GM10266 (cell line): ENCODE results near the gene SHROOM4.

ENCODE experiments used
- DNase-seq: peaks from one replicate; pipeline ENCODE4 v3.0.0; 2012; ENCODE audit errors: extremely low spot score
- TF ChIP-seq, protein P1 (sequence below): IDR thresholded peaks from 2 replicates; pipeline ENCODE4 v1.5.1; 2012; ENCODE audit warnings: mild to moderate bottlenecking, low read depth; ENCODE audit not compliant: control insufficient read depth, insufficient read depth; ENCODE audit errors: missing control alignments

The SHROOM4 gene

DNA sequence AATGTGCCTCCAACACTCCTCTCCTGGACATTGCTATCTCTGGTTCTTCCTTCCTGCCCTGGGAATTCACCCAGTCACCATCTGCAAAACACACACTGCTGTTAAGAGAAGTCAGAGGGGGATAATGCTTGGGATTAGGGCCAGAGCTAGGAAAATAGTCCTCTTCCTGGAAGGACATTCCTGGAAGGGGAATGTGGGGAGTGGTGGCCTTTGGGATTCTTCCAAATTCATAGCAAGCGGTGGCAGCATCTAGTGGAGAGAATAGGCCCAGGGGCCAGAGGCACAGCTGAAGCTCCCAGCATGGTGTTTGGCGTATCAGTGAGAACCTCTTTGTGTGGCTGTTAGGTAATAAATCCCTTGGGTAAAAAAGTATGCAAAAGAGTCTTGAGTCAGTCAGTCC lies 34.3 kb downstream of the SHROOM4 start:
- TF ChIP-seq, protein P1, sequence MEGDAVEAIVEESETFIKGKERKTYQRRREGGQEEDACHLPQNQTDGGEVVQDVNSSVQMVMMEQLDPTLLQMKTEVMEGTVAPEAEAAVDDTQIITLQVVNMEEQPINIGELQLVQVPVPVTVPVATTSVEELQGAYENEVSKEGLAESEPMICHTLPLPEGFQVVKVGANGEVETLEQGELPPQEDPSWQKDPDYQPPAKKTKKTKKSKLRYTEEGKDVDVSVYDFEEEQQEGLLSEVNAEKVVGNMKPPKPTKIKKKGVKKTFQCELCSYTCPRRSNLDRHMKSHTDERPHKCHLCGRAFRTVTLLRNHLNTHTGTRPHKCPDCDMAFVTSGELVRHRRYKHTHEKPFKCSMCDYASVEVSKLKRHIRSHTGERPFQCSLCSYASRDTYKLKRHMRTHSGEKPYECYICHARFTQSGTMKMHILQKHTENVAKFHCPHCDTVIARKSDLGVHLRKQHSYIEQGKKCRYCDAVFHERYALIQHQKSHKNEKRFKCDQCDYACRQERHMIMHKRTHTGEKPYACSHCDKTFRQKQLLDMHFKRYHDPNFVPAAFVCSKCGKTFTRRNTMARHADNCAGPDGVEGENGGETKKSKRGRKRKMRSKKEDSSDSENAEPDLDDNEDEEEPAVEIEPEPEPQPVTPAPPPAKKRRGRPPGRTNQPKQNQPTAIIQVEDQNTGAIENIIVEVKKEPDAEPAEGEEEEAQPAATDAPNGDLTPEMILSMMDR = no peak
- no peak for DNase-seq

DNA sequence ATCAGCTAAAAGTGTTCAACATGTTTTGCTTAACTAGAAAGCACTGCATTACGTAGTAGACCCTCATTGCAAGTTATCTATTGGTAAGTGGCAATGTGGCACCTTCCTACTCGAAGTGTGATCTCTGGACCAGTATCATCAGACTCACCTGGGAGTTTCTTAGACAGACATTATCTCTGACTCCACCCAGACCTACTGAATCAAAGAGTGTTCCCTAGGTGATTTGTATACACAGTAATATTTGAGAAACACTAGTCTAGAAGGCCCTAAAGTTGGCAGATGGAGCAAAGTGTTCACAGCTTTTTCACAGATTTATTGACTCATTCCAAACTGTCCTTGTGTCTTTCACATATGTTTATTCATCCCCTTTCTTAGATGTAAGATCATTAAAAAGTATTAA lies 35.7 kb downstream of the SHROOM4 start:
- TF ChIP-seq, protein P1 = no peak
- DNase-seq = no peak

DNA sequence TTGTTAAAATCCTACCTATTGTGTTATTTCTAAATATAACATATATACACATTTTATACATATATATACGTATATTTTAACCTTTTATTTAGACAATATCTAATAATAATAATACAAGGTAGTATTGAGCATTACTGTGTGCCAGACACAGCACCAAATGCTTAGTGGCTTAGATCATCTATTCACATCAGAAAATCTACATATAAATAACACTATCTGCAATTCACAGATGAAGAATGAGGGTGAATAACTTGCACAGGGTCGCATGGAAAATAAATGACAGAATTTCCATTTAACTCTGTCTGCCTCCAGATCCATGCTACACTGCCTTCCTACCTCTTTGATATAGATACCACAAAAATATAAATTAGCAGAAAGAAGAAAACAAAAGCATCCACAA lies 37.7 kb downstream of the SHROOM4 start:
- TF ChIP-seq, protein P1 = no peak

DNA sequence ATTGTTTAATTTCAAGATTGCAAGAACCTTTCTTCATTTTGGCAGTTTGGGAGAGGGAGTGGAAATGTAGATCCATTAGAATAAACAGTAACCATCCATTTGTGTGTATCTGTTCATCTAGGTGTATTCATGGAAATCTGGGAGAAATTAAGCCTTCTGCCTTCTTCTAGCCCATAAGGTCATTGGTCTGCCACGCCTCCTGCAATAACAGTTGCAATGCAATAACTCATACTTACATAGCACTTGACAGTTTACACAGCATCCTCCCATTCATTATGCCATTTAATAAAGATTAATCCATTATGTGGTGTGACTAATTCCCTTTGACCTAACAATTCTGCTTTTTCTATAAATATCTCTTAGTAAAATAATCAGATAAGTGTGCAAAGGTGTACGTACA lies 42.6 kb downstream of the SHROOM4 start:
- TF ChIP-seq, protein P1 = no peak
- DNase-seq = no peak

More for the DNA sequence above, 37.7 kb downstream of the SHROOM4 start:
- DNase-seq = no peak

DNA sequence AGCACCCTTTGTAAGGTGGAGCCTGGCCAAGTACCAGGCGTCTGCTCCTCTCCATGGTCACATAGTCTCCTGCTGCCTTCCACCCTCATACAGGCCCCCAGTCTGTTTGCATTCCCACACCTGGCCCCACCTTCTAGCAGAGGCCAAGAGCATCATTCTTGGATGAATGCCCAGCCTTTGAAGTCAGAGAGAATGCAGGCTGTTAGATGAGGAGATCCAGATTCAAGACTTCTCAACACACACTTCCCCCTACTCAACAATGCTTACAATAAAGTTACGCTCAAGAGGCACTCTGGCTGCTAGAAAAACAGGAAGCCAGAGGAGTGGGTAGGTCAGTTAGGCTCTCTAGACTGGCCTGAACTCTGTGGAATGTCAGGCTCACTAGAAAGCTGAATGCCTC lies 43.3 kb downstream of the SHROOM4 start:
- DNase-seq = no peak
- TF ChIP-seq, protein P1 = no peak

DNA sequence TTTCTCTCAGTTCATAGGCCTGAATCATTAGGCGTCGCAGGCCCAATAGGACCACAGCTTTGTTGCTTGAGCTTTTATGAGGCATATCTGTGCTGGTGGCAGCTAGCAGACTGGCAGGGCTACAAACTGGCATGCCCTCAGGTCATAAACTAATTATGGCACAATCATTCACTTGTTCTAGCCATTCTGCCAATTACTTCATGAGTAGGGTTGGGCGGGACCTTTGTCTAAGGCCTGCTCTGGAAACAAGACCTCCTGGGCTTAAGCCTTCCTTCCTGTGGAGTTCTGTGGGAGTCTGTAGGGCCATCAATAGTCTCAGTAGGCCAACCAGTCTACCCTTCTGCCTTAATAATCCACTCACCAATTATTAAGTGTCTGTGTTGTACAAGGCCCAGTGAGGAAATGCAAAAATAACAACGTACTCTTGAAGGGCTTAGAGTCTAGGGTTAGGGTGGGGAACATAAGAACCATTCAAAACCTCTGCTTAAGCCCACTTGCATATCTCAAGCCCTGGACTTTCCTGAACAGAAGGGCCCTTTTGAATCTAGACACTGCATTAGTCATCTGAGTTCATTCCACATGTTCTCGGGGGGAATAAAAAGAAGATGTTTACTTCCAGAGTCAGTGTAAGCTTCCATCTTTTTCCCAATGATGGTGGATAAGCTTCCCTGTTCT lies 44.5 kb downstream of the SHROOM4 start:
- no peak for DNase-seq
- TF ChIP-seq, protein P1 = no peak

DNA sequence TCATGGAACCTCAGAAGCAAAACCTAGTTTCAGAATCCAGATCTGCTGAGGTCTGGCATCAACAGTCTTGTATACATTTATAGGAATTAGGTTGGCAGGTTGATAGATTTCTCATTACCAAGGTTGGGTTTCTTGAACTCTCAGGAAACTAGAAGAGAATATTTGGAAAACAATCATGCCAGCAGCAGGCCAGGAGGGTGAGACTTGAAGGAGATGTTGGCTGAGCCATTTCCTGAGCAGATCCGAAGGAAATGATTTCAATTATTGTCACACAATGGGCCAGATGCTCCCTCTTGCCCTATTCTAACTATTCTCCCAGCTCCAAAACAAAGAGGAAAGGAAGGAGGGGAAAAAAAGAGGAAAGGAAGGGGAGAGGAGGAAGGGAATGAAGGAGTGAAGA lies 45.2 kb downstream of the SHROOM4 start:
- DNase-seq = no peak
- TF ChIP-seq, protein P1 = no peak
